A673 (cell line): Measurements from ENCODE around the gene LAMB3. TPM values are rescaled to one million over a fixed set of nuclear protein-coding genes. Genes with fewer than 3 reads are reported as not detected.

Experiments
- BruUV-seq: library from RNA; stranded (reverse); fragments of 400-500 nt; replicated peaks from 2 replicates; lab custom pipeline; 2021; lab: Mats Ljungman, UMichigan
- CTCF ChIA-PET: fragments of 300-600 bp; sonication (Branson Sonifier 250); formaldehyde crosslinking; loops from one replicate; lab custom pipeline; 2022; ENCODE audit warnings: antibody characterized with exemption; lab: Charles Lee
- POLR2A ChIA-PET: fragments of 300-600 bp; sonication (Branson Sonifier 250); formaldehyde crosslinking; loops from one replicate; lab custom pipeline; 2022; ENCODE audit warnings: antibody characterized with exemption; ENCODE audit not compliant: low non-redundant PET; lab: Charles Lee
- DNase-seq: peaks from one replicate; pipeline ENCODE4 v3.0.0-alpha.2; 2015; ENCODE audit warnings: low spot score
- H3K27ac ChIP-seq: fragments of 200-600 bp; sonication (generic); 2 replicates; pipeline ENCODE4 v1.5.1; 2016; ENCODE audit warnings: mixed run types, low read depth, mild to moderate bottlenecking, mixed read lengths, antibody characterized with exemption, low read length; ENCODE audit not compliant: poor library complexity, severe bottlenecking
- H3K27me3 ChIP-seq: fragments of 200-600 bp; sonication (generic); replicated peaks from 2 replicates; pipeline ENCODE4 v1.6.1; 2017; ENCODE audit warnings: mixed run types, low read depth, mild to moderate bottlenecking, mixed read lengths, antibody characterized with exemption, low read length; ENCODE audit not compliant: insufficient read depth, poor library complexity
- H3K36me3 ChIP-seq: fragments of 200-600 bp; sonication (generic); 2 replicates; pipeline ENCODE4 v1.6.1; 2016; ENCODE audit warnings: mixed run types, mild to moderate bottlenecking, mixed read lengths, antibody characterized with exemption, low read length; ENCODE audit not compliant: insufficient read depth, poor library complexity, severe bottlenecking
- H3K4me1 ChIP-seq: fragments of 200-600 bp; sonication (generic); 2 replicates; pipeline ENCODE4 v1.6.1; 2017; ENCODE audit warnings: mixed run types, mild to moderate bottlenecking, mixed read lengths, antibody characterized with exemption, low read length; ENCODE audit not compliant: insufficient read depth, poor library complexity, severe bottlenecking
- H3K4me3 ChIP-seq: fragments of 200-600 bp; sonication (generic); 2 replicates; pipeline ENCODE4 v1.5.1; 2016; ENCODE audit warnings: low read depth, mixed run types, mild to moderate bottlenecking, mixed read lengths, low read length; ENCODE audit not compliant: poor library complexity, severe bottlenecking
- H3K9me3 ChIP-seq: fragments of 200-600 bp; sonication (generic); 2 replicates; pipeline ENCODE4 v1.6.1; 2016; ENCODE audit warnings: mixed run types, low read depth, mild to moderate bottlenecking, mixed read lengths, antibody characterized with exemption, low read length; ENCODE audit not compliant: poor library complexity, severe bottlenecking
- EZH2 ChIP-seq: fragments of 200-600 bp; sonication (generic); IDR thresholded peaks from 2 replicates; pipeline ENCODE4 v1.6.1; 2017; ENCODE audit warnings: borderline replicate concordance, low read depth, mild to moderate bottlenecking, mixed read lengths, antibody characterized with exemption, low read length; ENCODE audit not compliant: poor library complexity, severe bottlenecking
- intact Hi-C: fragments of 100-400 bp; cut with micrococcal nuclease; formaldehyde crosslinking; loops from one replicate; pipeline ENCODE4 v1.10.0; 2022; ENCODE audit not compliant: unreplicated experiment
- total RNA-seq: library from RNA; stranded (reverse); gene quantifications from 2 replicates; pipeline ENCODE4 v1.2.3, GENCODE V29; 2021
- TF ChIP-seq, protein P1 (sequence below): fragments of 300-800, 200-600 bp; sonication (generic); conservative IDR thresholded peaks from 2 replicates; pipeline ENCODE4 v1.5.1; 2017; ENCODE audit warnings: low read depth, mild to moderate bottlenecking, antibody characterized with exemption, low read length, moderate library complexity, mixed read lengths

Gene LAMB3
- total RNA-seq, 1 experiment from 2014 or later: 12.7 TPM

GRCh38 chr1:209614151-209614420, 38.1 kb downstream of the LAMB3 start:
- Histone ChIP-seq H3K9me3 (no peaks in the 10 kb centered on the region), H3K27ac (no peak overlapping the region), H3K4me3 (no peak overlapping the region), H3K4me1 (peaks cover 12% of the 10 kb centered on the region), H3K27me3 (no peaks in the 10 kb centered on the region), H3K36me3 (peaks cover 61% of the 10 kb centered on the region)
- no TSS peak for BruUV-seq
- intact Hi-C loops: no loop called here
- no peak for DNase-seq
- ChIA-PET CTCF (no interaction called here), POLR2A (no interaction called here)
- TF ChIP-seq, protein P1, sequence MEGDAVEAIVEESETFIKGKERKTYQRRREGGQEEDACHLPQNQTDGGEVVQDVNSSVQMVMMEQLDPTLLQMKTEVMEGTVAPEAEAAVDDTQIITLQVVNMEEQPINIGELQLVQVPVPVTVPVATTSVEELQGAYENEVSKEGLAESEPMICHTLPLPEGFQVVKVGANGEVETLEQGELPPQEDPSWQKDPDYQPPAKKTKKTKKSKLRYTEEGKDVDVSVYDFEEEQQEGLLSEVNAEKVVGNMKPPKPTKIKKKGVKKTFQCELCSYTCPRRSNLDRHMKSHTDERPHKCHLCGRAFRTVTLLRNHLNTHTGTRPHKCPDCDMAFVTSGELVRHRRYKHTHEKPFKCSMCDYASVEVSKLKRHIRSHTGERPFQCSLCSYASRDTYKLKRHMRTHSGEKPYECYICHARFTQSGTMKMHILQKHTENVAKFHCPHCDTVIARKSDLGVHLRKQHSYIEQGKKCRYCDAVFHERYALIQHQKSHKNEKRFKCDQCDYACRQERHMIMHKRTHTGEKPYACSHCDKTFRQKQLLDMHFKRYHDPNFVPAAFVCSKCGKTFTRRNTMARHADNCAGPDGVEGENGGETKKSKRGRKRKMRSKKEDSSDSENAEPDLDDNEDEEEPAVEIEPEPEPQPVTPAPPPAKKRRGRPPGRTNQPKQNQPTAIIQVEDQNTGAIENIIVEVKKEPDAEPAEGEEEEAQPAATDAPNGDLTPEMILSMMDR: no peak
- TF ChIP-seq EZH2: no peak

DNA sequence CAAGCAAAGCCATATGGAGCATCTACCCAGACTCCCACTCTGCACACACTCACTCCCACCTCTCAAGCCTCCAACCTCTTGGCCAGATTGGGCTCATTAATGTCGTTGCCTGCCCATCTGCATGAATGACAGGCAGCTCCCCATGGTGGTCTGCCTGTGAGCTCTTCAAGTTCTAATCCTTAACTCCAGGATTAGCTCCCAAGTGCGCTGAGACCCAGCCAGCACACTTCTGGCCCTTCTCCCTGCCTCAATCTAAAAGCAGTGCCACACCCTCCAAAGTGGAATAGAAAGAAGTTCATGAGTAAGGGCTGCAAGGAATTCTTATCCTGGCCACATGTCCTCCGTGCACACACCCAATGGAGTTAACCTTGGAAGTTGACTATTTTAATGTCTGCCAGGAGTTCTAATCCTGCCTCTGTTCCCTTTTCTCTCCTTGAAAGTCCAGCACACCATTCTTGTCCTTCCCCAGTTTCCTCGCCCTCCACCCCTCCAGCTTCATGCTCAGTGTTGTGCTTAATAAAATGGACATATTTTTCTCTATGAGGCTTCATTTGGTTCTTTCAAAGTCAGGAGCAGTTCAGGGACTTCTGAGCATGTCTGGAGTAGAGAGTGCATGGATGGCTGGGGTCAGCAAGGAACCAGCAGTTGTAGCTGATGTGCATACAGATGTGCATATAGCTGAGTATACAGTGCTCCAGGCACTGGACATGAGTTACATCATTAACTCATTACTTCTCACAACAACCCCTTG, 38.6 kb downstream of the LAMB3 start:
- peaks cover 62% of the 10 kb centered on the region for H3K36me3 ChIP-seq
- H3K4me3 ChIP-seq: no peak overlapping the region
- TF ChIP-seq, protein P1: no peak
- TF ChIP-seq EZH2: no peak
- ChIA-PET POLR2A (no interaction called here), CTCF (interaction anchor here (0.6 kb wide), 1 partner anchor 48 kb away, joined by 3 read pairs; no protein-coding TSS in a partner anchor)
- H3K27me3 ChIP-seq: no peaks in the 10 kb centered on the region
- H3K27ac ChIP-seq: no peak overlapping the region
- TSS peak; percentile 36 for BruUV-seq
- H3K9me3 ChIP-seq: no peaks in the 10 kb centered on the region
- intact Hi-C loops: no loop called here
- peaks cover 12% of the 10 kb centered on the region for H3K4me1 ChIP-seq
- no peak for DNase-seq

- intact Hi-C loops: no loop called here
- ChIA-PET CTCF (interaction anchor here (0.6 kb wide), 1 partner anchor 48 kb away, joined by 3 read pairs; no protein-coding TSS in a partner anchor), POLR2A (no interaction called here)
- Histone ChIP-seq H3K27me3 (no peaks in the 10 kb centered on the region), H3K27ac (no peak overlapping the region), H3K36me3 (peaks cover 62% of the 10 kb centered on the region), H3K4me3 (no peak overlapping the region), H3K9me3 (no peaks in the 10 kb centered on the region), H3K4me1 (peaks cover 10% of the 10 kb centered on the region)
- no peak for DNase-seq
- TF ChIP-seq EZH2: no peak
- TF ChIP-seq, protein P1: no peak
- no TSS peak for BruUV-seq
Measured at GRCh38 chr1:209612646-209613399, 39.4 kb downstream of the LAMB3 start.
